IMR-90 (cell line): ENCODE data around the gene CNOT9.

ENCODE experiments used
- MAFK ChIP-seq: IDR thresholded peaks from 2 replicates; pipeline ENCODE4 v1.6.1; 2012; ENCODE audit warnings: low read depth, low read length, improper control_type of control experiment
- POLR2A ChIP-seq: IDR thresholded peaks from 2 replicates; pipeline ENCODE4 v1.6.1; 2012; ENCODE audit warnings: mild to moderate bottlenecking, low read depth, low read length
- RFX5 ChIP-seq: IDR thresholded peaks from 2 replicates; pipeline ENCODE4 v1.8.0; 2012; ENCODE audit warnings: low read depth, mild to moderate bottlenecking, low read length, moderate library complexity
- TF ChIP-seq, protein P1 (sequence below): conservative IDR thresholded peaks from 2 replicates; pipeline ENCODE4 v1.5.1; 2012; ENCODE audit warnings: mild to moderate bottlenecking, low read depth, low read length, improper control_type of control experiment

DNA sequence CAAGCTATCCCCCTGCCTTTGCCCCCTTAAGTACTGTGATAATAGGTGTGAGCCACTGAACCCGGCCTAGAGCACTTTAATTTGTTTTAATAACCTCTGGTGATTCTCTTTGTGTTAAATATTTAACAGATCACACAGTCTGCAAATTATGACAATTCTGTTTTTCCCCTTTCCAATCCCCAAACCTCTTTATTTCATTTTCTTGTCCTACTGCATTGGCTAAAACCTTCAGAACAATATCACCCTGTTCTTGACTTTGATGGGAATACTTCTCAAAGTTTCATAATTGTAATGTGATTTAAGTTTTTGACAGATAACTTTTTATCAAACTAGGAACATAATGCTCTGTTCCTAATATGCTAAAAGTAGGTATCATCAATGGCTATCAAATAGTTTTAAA, 45.0 kb upstream of the CNOT9 start:
- TF ChIP-seq POLR2A = no peak
- TF ChIP-seq, protein P1, sequence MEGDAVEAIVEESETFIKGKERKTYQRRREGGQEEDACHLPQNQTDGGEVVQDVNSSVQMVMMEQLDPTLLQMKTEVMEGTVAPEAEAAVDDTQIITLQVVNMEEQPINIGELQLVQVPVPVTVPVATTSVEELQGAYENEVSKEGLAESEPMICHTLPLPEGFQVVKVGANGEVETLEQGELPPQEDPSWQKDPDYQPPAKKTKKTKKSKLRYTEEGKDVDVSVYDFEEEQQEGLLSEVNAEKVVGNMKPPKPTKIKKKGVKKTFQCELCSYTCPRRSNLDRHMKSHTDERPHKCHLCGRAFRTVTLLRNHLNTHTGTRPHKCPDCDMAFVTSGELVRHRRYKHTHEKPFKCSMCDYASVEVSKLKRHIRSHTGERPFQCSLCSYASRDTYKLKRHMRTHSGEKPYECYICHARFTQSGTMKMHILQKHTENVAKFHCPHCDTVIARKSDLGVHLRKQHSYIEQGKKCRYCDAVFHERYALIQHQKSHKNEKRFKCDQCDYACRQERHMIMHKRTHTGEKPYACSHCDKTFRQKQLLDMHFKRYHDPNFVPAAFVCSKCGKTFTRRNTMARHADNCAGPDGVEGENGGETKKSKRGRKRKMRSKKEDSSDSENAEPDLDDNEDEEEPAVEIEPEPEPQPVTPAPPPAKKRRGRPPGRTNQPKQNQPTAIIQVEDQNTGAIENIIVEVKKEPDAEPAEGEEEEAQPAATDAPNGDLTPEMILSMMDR = no peak
- no peak for TF ChIP-seq RFX5
- no peak for TF ChIP-seq MAFK
